ENCODE measurements around the gene ZCCHC14. TPM values are rescaled to one million over a fixed set of nuclear protein-coding genes. Genes with fewer than 3 reads are reported as not detected.

The ZCCHC14 gene
- total RNA-seq, 4 donors from 2014 or later: 27.7 to 56.1 (median 36.7) TPM

- TF ChIP-seq POLR2AphosphoS5 (IDR thresholded peaks at IDR 0.05) (no peak), CTCF (IDR thresholded peaks at IDR 0.05) (no peak), EP300 (IDR thresholded peaks at IDR 0.05; ENCODE audit: low read depth) (no peak), POLR2A (IDR thresholded peaks at IDR 0.05) (no peak)
- Histone ChIP-seq H3K27me3 (no peaks in the 10 kb centered on the region), H3K4me3 (no peak overlapping the region), H3K27ac (no peak overlapping the region), H3K9me3 (no peaks in the 10 kb centered on the region), H3K36me3 (no peaks in the 10 kb centered on the region), H3K4me1 (peaks cover 16 to 70% (median 32%) of the 10 kb centered on the region in 4 donors)
- in situ Hi-C loops (cut with MboI; ENCODE audit: low pct_ligation_motif_present in 1 of 4, low pct_unique_long_range_greater_than_20kb in 1 of 4, low sequenced_read_pairs in 3 of 4) (no loop called here), intact Hi-C loops (cut with DNase I; ENCODE audit: low total_unique reads) (loop anchor here (10.0 kb wide), 1 partner anchor 50 kb away; no protein-coding TSS in a partner anchor)
- no peak for DNase-seq
- 96 to 100% methylated on average over 3 to 13 of the region's 13 CpGs for WGBS, 2 donors (ENCODE audit: low coverage in 1 of 2)
Observed at GRCh38 chr16:87374313-87374712, 118.5 kb downstream of the ZCCHC14 start.

- no peak for DNase-seq
- no peaks in the 10 kb centered on the region for H3K36me3 ChIP-seq
- H3K9me3 ChIP-seq: no peaks in the 10 kb centered on the region
- no peaks in the 10 kb centered on the region for H3K27me3 ChIP-seq
- WGBS, 2 donors (ENCODE audit: low coverage in 1 of 2): 89 to 95% methylated on average over 2 to 4 of the region's 4 CpGs
- TF ChIP-seq EP300 (IDR thresholded peaks at IDR 0.05; ENCODE audit: low read depth) (no peak), CTCF (IDR thresholded peaks at IDR 0.05) (no peak), POLR2AphosphoS5 (IDR thresholded peaks at IDR 0.05) (no peak)
- in situ Hi-C loops (cut with MboI; ENCODE audit: low pct_ligation_motif_present in 1 of 4, low pct_unique_long_range_greater_than_20kb in 1 of 4, low sequenced_read_pairs in 3 of 4): no loop called here
- intact Hi-C loops (cut with DNase I; ENCODE audit: low total_unique reads): loop anchor here (10.0 kb wide), 1 partner anchor 48 kb away; no protein-coding TSS in a partner anchor
- H3K27ac ChIP-seq: peak overlapping the region in 1 of 4 donors; percentile 2
- H3K4me3 ChIP-seq: no peak overlapping the region
- H3K4me1 ChIP-seq: peaks cover 7 to 68% (median 28%) of the 10 kb centered on the region in 4 donors
Observed at GRCh38 chr16:87372305-87372704, 120.5 kb downstream of the ZCCHC14 start.

GRCh38 chr16:87371261-87371866 is 121.5 kb downstream of the ZCCHC14 start:
- no peak overlapping the region for H3K4me3 ChIP-seq
- TF ChIP-seq POLR2AphosphoS5 (IDR thresholded peaks at IDR 0.05) (peak; percentile 16 to 57 (median 52)), POLR2A (IDR thresholded peaks at IDR 0.05) (no peak)
- H3K4me1 ChIP-seq: peaks cover 7 to 66% (median 31%) of the 10 kb centered on the region in 4 donors
- peak overlapping the region in 3 of 4 donors; percentile 12 to 50 (median 44) for H3K27ac ChIP-seq
- no peaks in the 10 kb centered on the region for H3K27me3 ChIP-seq
- in situ Hi-C loops (cut with MboI; ENCODE audit: low pct_ligation_motif_present in 1 of 4, low pct_unique_long_range_greater_than_20kb in 1 of 4, low sequenced_read_pairs in 3 of 4) (no loop called here), intact Hi-C loops (cut with DNase I; ENCODE audit: low total_unique reads) (loop anchor here (10.0 kb wide), 1 partner anchor 47 kb away; no protein-coding TSS in a partner anchor)
- WGBS, 2 donors (ENCODE audit: low coverage in 1 of 2): 83 to 94% methylated on average over 10 to 20 of the region's 20 CpGs
- no peaks in the 10 kb centered on the region for H3K36me3 ChIP-seq
- H3K9me3 ChIP-seq: no peaks in the 10 kb centered on the region
- DNase-seq: no peak

- Histone ChIP-seq H3K4me1 (peaks cover 10 to 65% (median 26%) of the 10 kb centered on the region in 4 donors), H3K27me3 (no peaks in the 10 kb centered on the region), H3K4me3 (no peak overlapping the region), H3K27ac (peak overlapping the region in 3 of 4 donors; percentile 3 to 44 (median 12)), H3K36me3 (no peaks in the 10 kb centered on the region), H3K9me3 (no peaks in the 10 kb centered on the region)
- intact Hi-C loops (cut with DNase I; ENCODE audit: low total_unique reads): loop anchor here (10.0 kb wide), 1 partner anchor 45 kb away; no protein-coding TSS in a partner anchor
- TF ChIP-seq CTCF (IDR thresholded peaks at IDR 0.05) (no peak), POLR2AphosphoS5 (IDR thresholded peaks at IDR 0.05) (no peak), EP300 (IDR thresholded peaks at IDR 0.05; ENCODE audit: low read depth) (no peak), POLR2A (IDR thresholded peaks at IDR 0.05) (no peak)
- DNase-seq: no peak
- 84 to 95% methylated on average over 2 to 16 of the region's 16 CpGs for WGBS, 2 donors (ENCODE audit: low coverage in 1 of 2)
- in situ Hi-C loops (cut with MboI; ENCODE audit: low pct_ligation_motif_present in 1 of 4, low pct_unique_long_range_greater_than_20kb in 1 of 4, low sequenced_read_pairs in 3 of 4): no loop called here
Observed at GRCh38 chr16:87369796-87370719, 122.8 kb downstream of the ZCCHC14 start.

Data from transverse colon (tissue), 4 donors.